GM23338 (cell line): ENCODE measurements around the gene TMEM163. TPM values are rescaled to one million over a fixed set of nuclear protein-coding genes. Genes with fewer than 3 reads are reported as not detected.

Experiments used
- ATAC-seq: fragments of 200-7000 bp; cut with Tn5 transposase; 3 replicates; pipeline ENCODE4 v1.9.1; 2020
- DNase-seq: peaks from one replicate; pipeline ENCODE4 v3.0.0-alpha.2; 2015; ENCODE audit warnings: low spot score
- H2AFZ ChIP-seq: fragments of 200-600 bp; sonication (generic); 2 replicates; pipeline ENCODE4 v1.8.0; 2016; ENCODE audit warnings: antibody characterized with exemption, mild to moderate bottlenecking, moderate library complexity
- H3F3A ChIP-seq: fragments of 200-600 bp; sonication (generic); replicated peaks from 2 replicates; pipeline ENCODE4 v1.8.0; 2017; ENCODE audit warnings: antibody characterized with exemption, mixed run types, low read depth
- H3K27ac ChIP-seq: fragments of 200-600 bp; sonication (generic); 2 replicates; pipeline ENCODE4 v1.6.1; 2016; ENCODE audit warnings: low read depth
- H3K27me3 ChIP-seq: fragments of 200-600 bp; sonication (generic); 2 replicates; pipeline ENCODE4 v1.8.0; 2016; ENCODE audit warnings: mild to moderate bottlenecking, mixed run types, moderate library complexity; ENCODE audit not compliant: insufficient read depth
- H3K36me3 ChIP-seq: fragments of 200-600 bp; sonication (generic); 2 replicates; pipeline ENCODE4 v1.8.0; 2016; ENCODE audit warnings: mild to moderate bottlenecking; ENCODE audit not compliant: insufficient read depth
- H3K4me1 ChIP-seq: fragments of 200-600 bp; sonication (generic); 2 replicates; pipeline ENCODE4 v1.8.0; 2016; ENCODE audit warnings: mild to moderate bottlenecking, moderate library complexity; ENCODE audit not compliant: insufficient read depth
- H3K4me2 ChIP-seq: fragments of 200-600 bp; sonication (generic); 2 replicates; pipeline ENCODE4 v1.7.1; 2017; ENCODE audit warnings: mixed run types
- H3K4me3 ChIP-seq: fragments of 200-600 bp; sonication (generic); 2 replicates; pipeline ENCODE4 v1.6.1; 2016; ENCODE audit warnings: mixed run types
- H3K79me2 ChIP-seq: fragments of 200-600 bp; sonication (generic); replicated peaks from 2 replicates; pipeline ENCODE4 v1.8.0; 2017; ENCODE audit warnings: mild to moderate bottlenecking; ENCODE audit not compliant: insufficient read depth
- H3K9me2 ChIP-seq: fragments of 200-600 bp; sonication (generic); 2 replicates; pipeline ENCODE4 v1.8.0; 2017; ENCODE audit not compliant: insufficient read depth
- H4K20me1 ChIP-seq: fragments of 200-600 bp; sonication (generic); replicated peaks from 2 replicates; pipeline ENCODE4 v1.8.0; 2017; ENCODE audit warnings: mild to moderate bottlenecking; ENCODE audit not compliant: insufficient read depth
- H3K27ac Mint-ChIP-seq: 2 replicates; pipeline ENCODE4 v1.8.0; 2020; ENCODE audit warnings: inconsistent platforms, mild to moderate bottlenecking, moderate library complexity, mixed read lengths
- H3K27me3 Mint-ChIP-seq: 3 replicates; pipeline ENCODE4 v1.8.0; 2022; ENCODE audit warnings: low read depth, mild to moderate bottlenecking, moderate library complexity, mixed read lengths, inconsistent platforms; ENCODE audit not compliant: insufficient read depth, poor library complexity
- H3K36me3 Mint-ChIP-seq: 3 replicates; pipeline ENCODE4 v1.8.0; 2021; ENCODE audit warnings: low read depth, mild to moderate bottlenecking, inconsistent platforms, moderate library complexity, mixed read lengths
- H3K4me1 Mint-ChIP-seq: 3 replicates; pipeline ENCODE4 v1.8.0; 2020; ENCODE audit warnings: mild to moderate bottlenecking, inconsistent platforms, mixed read lengths
- H3K4me3 Mint-ChIP-seq: 3 replicates; pipeline ENCODE4 v1.8.0; 2021; ENCODE audit warnings: moderate library complexity, mild to moderate bottlenecking, inconsistent platforms, mixed read lengths
- H3K9me3 Mint-ChIP-seq: 3 replicates; pipeline ENCODE4 v1.8.0; 2020; ENCODE audit warnings: moderate library complexity, mild to moderate bottlenecking, inconsistent platforms, mixed read lengths
- CREB1 ChIP-seq: fragments of 250-450 bp; sonication (Bioruptor Pico); IDR thresholded peaks from 2 replicates; pipeline ENCODE4 v1.5.0; 2020; ENCODE audit warnings: low read depth, mild to moderate bottlenecking, moderate library complexity
- CTCF ChIP-seq, 2 experiments: fragments of 200-600 bp in 1 of 2; sonication (generic) in 1 of 2; conservative IDR thresholded peaks; 2 replicates each; pipeline versions ENCODE4 v1.5.1 to v1.6.1; 2016 to 2017; ENCODE audit warnings: antibody characterized with exemption in 2 of 2, low read depth in 2 of 2, mild to moderate bottlenecking in 2 of 2, moderate library complexity in 1 of 2
- ETS1 ChIP-seq: IDR thresholded peaks from 2 replicates; pipeline ENCODE4 v1.6.1; 2016; ENCODE audit warnings: antibody characterized with exemption
- EZH2 ChIP-seq: fragments of 200-600 bp; sonication (generic); IDR thresholded peaks from one replicate; pipeline ENCODE4 v1.8.0; 2017; ENCODE audit warnings: antibody characterized with exemption, mild to moderate bottlenecking, low read depth; ENCODE audit not compliant: unreplicated experiment
- EZH2phosphoT487 ChIP-seq: fragments of 200-600 bp; sonication (generic); IDR thresholded peaks from one replicate; pipeline ENCODE4 v1.8.1; 2018; ENCODE audit warnings: antibody characterized with exemption; ENCODE audit not compliant: unreplicated experiment
- JUNB ChIP-seq: IDR thresholded peaks from one replicate; pipeline ENCODE4 v1.6.1; 2016; ENCODE audit warnings: antibody characterized with exemption; ENCODE audit not compliant: unreplicated experiment
- NANOG ChIP-seq: IDR thresholded peaks from 2 replicates; pipeline ENCODE4 v1.6.1; 2016; ENCODE audit warnings: antibody characterized with exemption, borderline replicate concordance
- POLR2AphosphoS5 ChIP-seq: IDR thresholded peaks from 2 replicates; pipeline ENCODE4 v1.6.1; 2016; ENCODE audit warnings: antibody characterized with exemption, low read depth
- REST ChIP-seq: IDR thresholded peaks from one replicate; pipeline ENCODE4 v1.6.1; 2018; ENCODE audit warnings: antibody characterized with exemption; ENCODE audit not compliant: unreplicated experiment
- ZNF331 ChIP-seq: fragments of 250-450 bp; sonication (Bioruptor Pico); IDR thresholded peaks from 2 replicates; pipeline ENCODE4 v1.5.0; 2020; ENCODE audit warnings: low read depth, mild to moderate bottlenecking, moderate library complexity
- polyA plus RNA-seq: library from polyadenylated mRNA; unstranded; fragments of >200 nt; fragmentation: Nextera tagmentation; extraction: Ambion mirVana; gene quantifications from 2 replicates; pipeline ENCODE4 v1.2.1, GENCODE V29; 2016
- total RNA-seq: library from RNA; depleted of rRNA; stranded (reverse); fragments of >200 nt; shearing (Covaris generic); gene quantifications from 2 replicates; pipeline ENCODE4 v1.2.3, GENCODE V29; 2014

The TMEM163 gene
- total and polyA plus RNA-seq, 2 experiments from 2014 or later = 1.1 to 1.8 TPM

- H3K4me3 ChIP-seq = no peak overlapping the region
- TF ChIP-seq EZH2 (no peak), CREB1 (CRISPR knock-in tag) (no peak), JUNB (no peak), CTCF (conservative IDR thresholded peaks at IDR 0.05; ENCODE audit: low read depth in 2 of 2) (no peak), NANOG (no peak), ETS1 (no peak), REST (no peak), EZH2phosphoT487 (no peak), ZNF331 (no peak)
- 0 out of 2 replicates have a peak, but pooled peaks cover 3% of the 10 kb centered on the region for H3K9me2 ChIP-seq
- no peak overlapping the region for H3K27ac ChIP-seq
- Mint-ChIP-seq H3K4me3 (no peak overlapping the region), H3K27ac (no peak overlapping the region), H3K9me3 (no peaks in the 10 kb centered on the region; the same call in 2 of the 3 replicates), H3K27me3 (peaks cover 6% of the 10 kb centered on the region), H3K4me1 (peaks cover 4% of the 10 kb centered on the region; the same call in 2 of the 3 replicates), H3K36me3 (no peaks in the 10 kb centered on the region)
- H2AFZ ChIP-seq = no peak overlapping the region
- ATAC-seq (no peak), DNase-seq (no peak)
- H3K4me2 ChIP-seq = no peak overlapping the region
- no peaks in the 10 kb centered on the region for H3K79me2 ChIP-seq
- H3K4me1 ChIP-seq = no peaks in the 10 kb centered on the region
- no peaks in the 10 kb centered on the region for H4K20me1 ChIP-seq
- H3K36me3 ChIP-seq = no peaks in the 10 kb centered on the region
- H3F3A ChIP-seq = no peaks in the 10 kb centered on the region
- H3K27me3 ChIP-seq = no peaks in the 10 kb centered on the region
Measured at GRCh38 chr2:134468164-134468563, 250.6 kb downstream of the TMEM163 start.

GRCh38 chr2:134466141-134466540, 252.7 kb downstream of the TMEM163 start:
- ATAC-seq (peak; percentile 56), DNase-seq (peak; percentile 75)
- TF ChIP-seq POLR2AphosphoS5 (no peak), CTCF (conservative IDR thresholded peaks at IDR 0.05; ENCODE audit: low read depth in 2 of 2) (peak; percentile 70 to 80)
- H3K9me2 ChIP-seq = 0 out of 2 replicates have a peak, but pooled peaks cover 3% of the 10 kb centered on the region
- H4K20me1 ChIP-seq = no peaks in the 10 kb centered on the region
- Mint-ChIP-seq H3K9me3 (no peaks in the 10 kb centered on the region), H3K4me3 (no peak overlapping the region), H3K27ac (no peak overlapping the region), H3K27me3 (peaks cover 6% of the 10 kb centered on the region), H3K4me1 (peaks cover 6% of the 10 kb centered on the region), H3K36me3 (no peaks in the 10 kb centered on the region)
- no peak overlapping the region for H3K4me2 ChIP-seq
- H3K79me2 ChIP-seq = no peaks in the 10 kb centered on the region
- no peaks in the 10 kb centered on the region for H3F3A ChIP-seq
- H3K27ac ChIP-seq = no peak overlapping the region
- H3K4me3 ChIP-seq = no peak overlapping the region
- H3K4me1 ChIP-seq = no peaks in the 10 kb centered on the region
- no peak overlapping the region for H2AFZ ChIP-seq
- no peaks in the 10 kb centered on the region for H3K27me3 ChIP-seq
- no peaks in the 10 kb centered on the region for H3K36me3 ChIP-seq
